ENCODE results near the gene SNX8. TPM values are rescaled to one million over a fixed set of nuclear protein-coding genes. Genes with fewer than 3 reads are reported as not detected.

The SNX8 gene
- total and polyA plus RNA-seq, 9 of the 15 experiments (the other 6 are each of a cell fraction or from before 2014, with no cell fraction given), result 2.7 to 51.6 (median 16.9) TPM

- TF ChIP-seq ID3 (CRISPR knock-in tag; IDR thresholded peaks at IDR 0.05), result no peak
- peak; percentile 55 for TF ChIP-seq ID3 (tag; IDR thresholded peaks at IDR 0.05)
- TF ChIP-seq CTCF (IDR thresholded peaks at IDR 0.05 in 2 of 3, conservative IDR thresholded peaks at IDR 0.05 in 1 of 3; ENCODE audit: insufficient read depth in 2 of 3, low read depth in 1 of 3, low read length in 3 of 3), result 0 out of 6 replicates have a peak, but pooled peaks of 1 of the 3 experiments have one; percentile 1
- TF ChIP-seq ETV5 (CRISPR knock-in tag; IDR thresholded peaks at IDR 0.05; ENCODE audit: low read depth), result peak; percentile 61; the same call in 1 of the 2 replicates
- no peak for TF ChIP-seq RBM39 (optimal IDR thresholded peaks at IDR 0.05; ENCODE audit: low read depth, low read length)
- TF ChIP-seq OTX1 (CRISPR knock-in tag; IDR thresholded peaks at IDR 0.05), result no peak
- no peak for TF ChIP-seq ARID3B (CRISPR knock-in tag; IDR thresholded peaks at IDR 0.05; ENCODE audit: borderline replicate concordance)
- TF ChIP-seq RERE (CRISPR knock-in tag; IDR thresholded peaks at IDR 0.05; ENCODE audit: borderline replicate concordance), result no peak
- no peak for TF ChIP-seq JUND (IDR thresholded peaks at IDR 0.05; ENCODE audit: borderline replicate concordance, low read depth, low read length)
- TF ChIP-seq JUND (tag; IDR thresholded peaks at IDR 0.05; ENCODE audit: borderline replicate concordance, low read depth, low read length), result no peak; the same call in 2 of the 3 replicates
- TF ChIP-seq HDAC6 (IDR thresholded peaks at IDR 0.05; ENCODE audit: low read depth, low read length), result no peak
- no peak for TF ChIP-seq ZNF146 (CRISPR knock-in tag; IDR thresholded peaks at IDR 0.05; ENCODE audit: unreplicated experiment)
- peak; percentile 93 for TF ChIP-seq E2F3 (CRISPR knock-in tag; IDR thresholded peaks at IDR 0.05)
- TF ChIP-seq GTF2E2 (tag; IDR thresholded peaks at IDR 0.05), result no peak; the same call in 1 of the 2 replicates
- TF ChIP-seq E2F5 (CRISPR knock-in tag; IDR thresholded peaks at IDR 0.05), result peak; percentile 89
- peak; percentile 78 for TF ChIP-seq POLR2B (IDR thresholded peaks at IDR 0.05; ENCODE audit: low read depth, partially characterized antibody)
- TF ChIP-seq ZNF445 (CRISPR knock-in tag; IDR thresholded peaks at IDR 0.05; ENCODE audit: low read depth), result no peak
- TF ChIP-seq FOXP1 (CRISPR knock-in tag; IDR thresholded peaks at IDR 0.05), result peak; percentile 98
- TF ChIP-seq ZNF354B (CRISPR knock-in tag; IDR thresholded peaks at IDR 0.05), result no peak
Measured at GRCh38 chr7:2353936-2354185, 39.6 kb upstream of the SNX8 start (continued).

Data from K562 (cell line).